HG03045 (cell line): ENCODE results near the gene ATP6V1F.

Source experiments
- ATAC-seq: cut with Tn5 transposase; IDR thresholded peaks from one replicate; pipeline ENCODE4 v1.9.1; 2021; ENCODE audit warnings: mild to moderate bottlenecking, moderate library complexity; ENCODE audit not compliant: unreplicated experiment

ATP6V1F gene

DNA sequence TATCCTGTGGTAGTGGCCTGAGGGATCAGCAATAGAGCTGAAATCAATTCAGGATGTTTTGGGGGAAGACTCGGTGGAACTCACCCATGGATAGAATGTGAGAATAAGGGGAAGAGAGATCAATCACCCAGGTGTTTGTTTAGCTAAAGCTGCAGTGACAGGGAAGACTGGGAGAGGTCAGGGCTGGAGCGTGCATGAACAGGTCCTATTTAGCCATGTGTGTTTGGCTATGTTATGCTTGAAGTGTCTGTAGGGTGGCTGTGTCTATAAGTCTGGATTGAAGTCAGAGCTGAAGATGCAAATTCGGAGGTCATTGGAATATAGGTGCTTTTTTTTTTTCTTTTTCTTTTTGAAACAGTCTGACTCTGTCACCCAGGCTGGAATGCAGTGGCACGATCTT, 4.6 kb downstream of the ATP6V1F start:
- no peak for ATAC-seq

DNA sequence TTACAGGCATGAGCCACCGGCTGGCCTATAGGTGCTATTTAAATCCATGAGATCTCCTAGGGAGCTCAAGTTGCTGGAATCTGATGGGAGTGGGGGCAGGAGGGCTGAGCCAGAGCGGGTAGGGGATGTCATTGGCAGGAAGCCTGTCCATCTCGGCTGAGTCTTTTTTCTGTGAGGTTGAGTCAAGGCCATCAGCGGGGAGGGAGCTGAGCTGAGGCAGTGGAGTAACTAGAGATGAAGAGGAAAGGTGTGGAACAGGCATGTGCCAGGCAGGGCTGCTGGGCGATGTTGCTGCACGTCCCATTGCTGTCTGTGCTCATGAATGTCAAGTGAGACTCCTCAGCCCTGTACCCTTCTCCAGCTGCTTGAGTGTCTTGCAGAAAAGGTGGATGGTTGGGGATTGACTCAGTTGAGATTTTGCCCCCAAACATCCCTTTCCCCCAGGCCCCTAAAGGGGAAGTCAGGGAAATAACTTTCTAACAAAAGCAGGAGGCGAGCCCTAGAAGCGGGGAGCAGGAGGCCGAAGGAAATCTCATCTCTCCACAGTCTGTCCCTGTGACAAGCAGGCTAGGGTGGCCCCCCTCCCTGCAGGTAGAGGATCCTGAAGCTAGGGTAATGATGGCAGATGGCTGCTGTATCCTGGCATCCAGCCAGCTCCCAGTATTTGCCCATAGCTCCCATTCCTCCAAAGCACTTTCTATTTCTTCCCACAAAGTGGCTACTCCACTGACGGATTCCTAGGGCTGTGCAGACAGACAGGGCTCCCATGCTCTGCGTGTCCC, 5.4 kb downstream of the ATP6V1F start:
- ATAC-seq: no peak

DNA sequence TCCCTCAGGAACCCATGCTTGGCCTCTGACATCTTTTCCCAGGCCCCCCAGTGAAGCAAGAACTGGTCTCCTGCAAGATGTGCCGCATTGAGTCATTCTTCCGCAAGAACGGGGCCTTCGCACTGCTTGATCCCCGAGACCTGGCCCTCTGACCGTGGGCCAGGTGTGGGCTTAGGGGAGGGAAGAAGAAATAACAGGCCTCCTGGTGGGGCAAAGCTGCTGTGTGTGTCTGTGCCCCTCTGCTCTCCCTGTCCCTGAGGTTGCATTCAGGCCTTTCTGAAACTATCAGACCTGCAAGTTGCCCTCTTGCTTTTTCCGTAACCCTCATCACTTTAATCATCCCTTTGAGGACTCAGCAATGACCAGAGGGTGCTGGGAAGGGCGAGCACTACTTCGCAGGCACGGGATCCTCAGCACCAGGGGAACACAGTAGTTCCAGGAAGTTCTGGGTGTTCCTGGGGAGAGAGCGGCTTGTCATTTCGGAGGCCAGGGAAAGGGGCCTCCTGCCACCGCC, 6.0 kb downstream of the ATP6V1F start:
- ATAC-seq: no peak

DNA sequence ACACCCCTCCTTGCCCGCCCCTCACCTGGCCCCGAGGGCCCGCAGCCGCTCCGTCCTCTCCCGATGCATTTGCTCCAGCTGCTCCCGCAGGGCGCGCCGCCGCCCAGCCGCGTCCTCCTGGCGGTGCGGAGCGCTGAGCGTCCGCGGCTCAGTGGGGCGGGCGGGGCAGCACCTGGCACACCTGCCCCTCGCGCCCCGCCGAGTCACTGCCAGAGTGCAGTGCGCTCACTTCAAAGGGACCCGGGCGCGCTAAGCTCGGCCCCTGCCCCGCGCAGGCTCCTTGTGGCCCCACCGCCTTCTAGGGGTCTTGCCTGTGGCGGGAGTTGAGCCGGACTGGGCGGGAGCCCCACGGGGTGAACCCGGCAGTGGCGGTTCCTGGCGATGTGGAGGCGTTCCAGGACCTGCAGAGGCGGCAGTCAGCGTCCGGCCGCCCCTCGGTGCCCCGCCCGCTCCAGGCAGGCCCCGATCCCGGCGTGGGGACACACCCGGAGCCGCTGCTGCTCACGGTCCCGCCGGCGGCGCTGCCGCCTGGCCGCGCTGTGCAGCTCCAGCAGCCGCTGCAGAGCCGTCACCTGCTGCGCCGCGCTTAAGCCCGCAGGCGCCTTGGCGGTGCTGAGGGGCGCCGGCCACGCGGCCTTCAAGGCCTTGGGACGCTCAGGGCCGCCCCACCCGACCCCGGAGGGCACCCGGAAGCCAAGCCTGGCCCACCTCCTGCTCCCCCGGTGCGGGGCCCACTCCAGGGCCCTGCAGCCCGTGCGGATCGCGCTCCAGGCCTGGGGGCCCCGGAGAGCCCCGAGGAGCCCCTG, 6.7 kb downstream of the ATP6V1F start:
- peak; percentile 47 for ATAC-seq

DNA sequence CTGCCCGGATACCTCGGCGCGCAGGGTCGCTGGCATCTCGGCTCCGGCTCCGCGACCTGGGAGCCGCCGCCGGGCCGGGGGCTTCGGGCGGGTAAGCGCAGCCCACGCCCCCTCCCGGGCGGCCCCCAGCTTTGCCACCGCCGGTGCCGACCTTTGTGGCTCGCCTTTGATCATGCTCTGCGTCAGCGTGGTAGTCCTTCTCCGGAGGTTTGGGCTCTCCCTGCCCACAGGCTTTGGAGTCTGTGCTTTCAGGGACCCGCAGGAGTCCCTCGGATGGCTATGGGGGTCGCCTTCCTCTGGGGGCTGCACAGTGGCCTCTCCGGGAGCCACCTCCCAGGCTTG, 7.3 kb downstream of the ATP6V1F start:
- ATAC-seq: no peak

DNA sequence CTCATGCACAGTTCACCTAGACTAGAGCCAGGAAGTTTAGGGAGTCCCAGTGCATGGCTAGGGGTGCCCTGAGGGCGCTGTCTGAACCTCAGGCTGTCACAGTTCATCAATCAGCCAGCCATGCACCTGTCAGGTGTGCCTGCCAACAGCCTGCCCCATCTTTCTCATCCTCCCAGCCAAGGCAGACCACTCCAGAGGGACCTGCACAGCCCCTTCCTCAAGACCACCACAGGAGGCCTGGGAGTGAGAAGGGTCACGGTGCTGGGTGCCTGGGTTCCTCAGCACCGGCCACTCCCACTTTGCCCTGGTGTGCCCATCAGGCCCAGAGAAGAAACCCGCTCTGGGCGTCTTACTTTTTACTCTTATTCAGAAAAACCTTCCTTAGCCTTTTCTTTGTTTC, 8.4 kb downstream of the ATP6V1F start:
- no peak for ATAC-seq

DNA sequence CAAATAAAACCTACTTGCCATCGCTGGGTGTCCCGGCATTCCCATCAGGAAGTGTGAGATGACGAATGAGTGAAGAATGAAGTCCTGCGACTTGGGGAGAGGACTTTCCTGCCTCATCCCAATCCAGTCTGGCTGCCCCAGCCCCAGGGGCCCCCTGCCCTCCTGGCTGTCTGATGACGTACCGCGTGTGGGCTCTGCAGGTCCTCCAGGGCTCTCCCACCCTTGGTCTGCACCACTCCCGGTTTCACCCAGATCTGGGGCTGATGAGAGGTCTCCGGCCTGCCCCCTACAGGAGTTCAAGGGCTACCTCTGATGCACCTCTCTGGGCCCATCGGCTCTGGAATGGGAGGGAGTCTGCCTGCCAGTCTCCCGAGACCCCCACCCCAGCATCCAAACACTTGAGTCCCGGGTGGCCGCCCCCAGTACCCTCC, 9.8 kb downstream of the ATP6V1F start:
- ATAC-seq: no peak

DNA sequence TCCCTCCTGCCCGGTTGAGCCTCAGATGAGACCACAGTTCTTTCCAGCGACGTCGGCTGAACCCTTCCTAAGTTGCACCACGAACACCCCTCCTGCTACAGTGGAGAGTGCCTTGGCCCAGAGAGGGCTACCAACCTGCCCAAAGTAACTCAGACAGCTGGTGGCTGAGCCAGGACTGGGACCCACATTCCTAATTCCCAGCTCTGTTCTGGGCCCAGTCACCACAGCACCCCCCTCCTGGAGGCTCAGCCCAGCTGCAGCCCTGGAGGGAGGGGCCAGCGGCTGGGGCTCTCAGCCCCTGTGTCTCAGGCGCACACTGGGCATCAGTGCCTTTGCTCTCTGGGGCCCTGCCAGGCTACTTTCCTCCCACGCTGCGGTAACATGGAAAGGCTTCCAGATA, 10.6 kb downstream of the ATP6V1F start:
- no peak for ATAC-seq

DNA sequence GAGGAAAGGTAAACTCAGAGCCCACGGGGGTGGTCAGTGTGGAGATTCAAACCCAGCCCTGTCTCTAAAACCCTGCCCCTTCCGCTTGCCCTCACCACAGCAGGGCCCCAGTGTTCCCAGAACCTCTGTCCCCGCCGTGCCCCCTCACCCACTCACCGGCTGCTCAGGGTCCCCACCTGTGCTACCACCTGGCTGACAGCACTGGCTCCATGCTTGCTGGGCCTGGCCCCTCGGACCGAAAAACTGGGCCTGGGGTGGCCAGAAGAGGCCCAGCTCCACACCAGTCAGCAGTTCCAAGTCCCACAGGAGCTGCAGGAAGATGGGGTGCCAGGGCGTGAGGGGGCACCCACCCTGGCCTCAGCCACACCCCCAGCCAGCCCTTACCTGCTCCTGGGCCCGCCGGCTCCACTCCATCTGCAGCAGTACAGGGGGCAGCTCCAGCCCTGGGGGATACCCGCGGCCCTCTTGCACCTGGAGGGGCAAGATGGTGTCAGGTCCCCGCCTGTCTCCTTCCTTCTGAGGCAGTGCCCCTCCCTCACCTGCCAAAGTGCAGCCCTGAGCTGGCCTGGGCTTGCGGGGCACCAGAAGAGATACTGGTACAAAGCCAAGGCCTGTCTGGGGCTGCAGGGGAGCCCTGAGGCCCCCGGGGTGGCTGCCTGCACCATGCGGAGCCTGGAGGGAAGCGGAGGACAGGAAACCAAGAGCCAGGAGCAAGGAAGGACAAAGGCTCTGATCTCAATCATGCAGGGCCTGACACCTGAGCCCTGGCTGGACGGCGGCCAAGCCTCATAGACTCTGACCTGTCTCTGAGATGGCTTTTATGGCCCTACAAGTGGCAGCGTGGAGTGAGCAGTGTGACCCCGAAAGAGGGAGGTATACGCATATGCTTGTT, 11.7 kb downstream of the ATP6V1F start:
- ATAC-seq: no peak

DNA sequence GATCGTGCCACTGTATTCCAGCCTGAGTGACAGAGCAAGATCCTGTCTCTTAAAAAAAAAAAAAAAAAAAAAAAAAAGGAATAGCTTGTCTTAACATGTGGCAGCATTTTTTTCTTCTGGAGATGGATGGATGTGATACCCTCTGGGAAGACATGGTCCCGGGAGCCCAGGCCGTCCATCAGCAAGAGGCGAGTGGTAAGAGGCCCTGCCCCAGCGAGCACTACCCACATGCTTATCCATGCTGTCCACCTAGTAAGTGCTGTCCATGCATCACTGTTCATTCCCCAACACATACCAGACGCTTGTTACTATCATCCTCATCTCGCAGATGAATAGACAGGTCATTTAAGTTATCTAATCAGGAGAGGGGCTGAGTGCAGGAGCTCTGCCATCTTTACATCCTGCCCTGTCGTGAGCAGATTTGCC, 12.9 kb downstream of the ATP6V1F start:
- no peak for ATAC-seq

DNA sequence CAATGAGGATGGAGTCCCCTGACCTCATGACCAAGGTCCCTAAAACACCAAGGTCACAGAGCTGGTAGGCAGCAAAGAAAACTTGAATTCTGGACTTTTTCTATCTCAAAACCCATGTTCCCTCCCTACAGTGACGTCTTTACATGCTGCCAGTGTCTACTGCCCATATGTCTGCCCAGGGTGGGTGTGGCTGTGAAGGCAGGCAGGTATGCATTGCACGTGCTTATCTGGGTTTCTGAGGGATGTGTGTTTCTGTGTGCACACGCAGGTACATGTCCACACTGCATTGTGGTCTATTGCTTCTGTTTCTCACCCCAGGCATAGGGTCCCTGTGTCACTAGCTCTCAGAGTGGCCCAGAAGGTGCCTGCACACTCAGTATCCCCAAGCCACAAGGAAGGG, 13.5 kb downstream of the ATP6V1F start:
- no peak for ATAC-seq

DNA sequence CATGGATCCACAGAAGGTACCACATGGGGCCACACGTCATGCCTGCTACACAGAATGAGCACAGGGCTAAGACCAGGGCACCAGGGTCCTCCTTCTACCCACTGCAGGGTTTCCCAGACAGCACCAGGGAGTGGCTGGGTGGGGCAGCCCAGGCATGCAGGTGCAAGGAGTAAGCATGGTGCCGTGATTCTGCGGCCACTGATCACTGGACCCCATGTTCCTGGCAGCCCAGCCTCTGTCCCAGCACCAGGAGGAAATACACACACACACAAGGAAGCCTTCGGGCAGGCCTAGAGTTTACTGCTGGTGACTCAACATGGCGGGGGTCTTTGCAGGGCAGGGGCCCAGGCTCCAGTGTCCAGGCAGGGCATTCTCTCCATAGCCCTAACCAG, 13.9 kb downstream of the ATP6V1F start:
- ATAC-seq: no peak

DNA sequence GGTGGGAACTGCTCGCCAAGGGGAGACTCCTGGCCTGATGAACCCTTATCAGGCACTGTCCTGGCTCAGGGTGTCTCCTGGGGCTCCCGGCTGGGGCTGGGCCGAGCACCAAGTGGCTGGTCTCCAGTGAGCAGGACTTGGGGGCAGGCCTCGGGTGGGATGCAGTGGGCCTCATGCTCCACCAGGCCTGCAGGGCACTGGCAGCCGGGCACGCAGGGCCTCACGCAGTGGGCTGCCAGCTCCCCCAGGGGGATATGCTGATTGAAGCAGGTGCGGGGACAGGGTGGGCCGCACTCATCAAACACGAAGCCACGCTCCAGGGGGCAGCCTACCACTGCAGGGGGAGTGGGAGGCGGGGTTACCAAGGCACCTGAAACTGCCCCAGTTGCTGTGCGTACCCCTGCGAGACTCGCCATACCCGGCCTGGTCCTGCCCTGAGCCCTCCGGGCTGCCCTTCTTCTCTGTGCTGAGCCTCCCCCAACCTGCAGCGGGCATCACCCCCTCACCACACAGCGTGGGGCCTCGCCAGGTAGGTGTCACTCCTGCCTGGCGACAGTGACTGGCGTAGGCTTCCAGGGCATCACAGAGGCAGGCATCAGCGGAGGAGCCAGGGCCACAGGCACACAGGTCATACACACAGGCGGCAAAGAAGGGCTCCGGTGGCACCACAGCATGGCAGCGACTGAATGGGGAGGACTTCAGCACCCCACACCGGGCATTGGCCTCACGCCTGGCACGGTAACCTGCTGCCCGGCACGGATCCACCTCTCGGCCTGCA, 14.5 kb downstream of the ATP6V1F start:
- ATAC-seq: no peak

DNA sequence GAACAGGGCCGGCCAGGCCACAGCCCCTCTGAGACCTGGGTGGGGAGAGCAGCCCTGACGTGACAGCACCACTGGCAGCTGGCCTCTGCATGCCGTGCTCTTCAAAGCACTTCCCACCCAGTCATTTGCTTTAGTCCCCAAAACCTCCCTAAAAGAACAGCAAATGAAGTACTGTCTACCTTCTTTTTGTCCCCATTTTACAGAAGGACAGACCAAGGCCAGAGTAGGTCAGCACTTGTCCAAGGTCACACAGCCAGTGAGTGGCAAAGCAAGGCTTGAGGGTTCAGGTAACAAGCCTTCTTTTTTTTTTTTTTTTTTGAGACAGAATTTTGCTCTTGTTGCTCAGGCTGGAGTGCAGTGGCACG, 15.1 kb downstream of the ATP6V1F start:
- no peak for ATAC-seq

DNA sequence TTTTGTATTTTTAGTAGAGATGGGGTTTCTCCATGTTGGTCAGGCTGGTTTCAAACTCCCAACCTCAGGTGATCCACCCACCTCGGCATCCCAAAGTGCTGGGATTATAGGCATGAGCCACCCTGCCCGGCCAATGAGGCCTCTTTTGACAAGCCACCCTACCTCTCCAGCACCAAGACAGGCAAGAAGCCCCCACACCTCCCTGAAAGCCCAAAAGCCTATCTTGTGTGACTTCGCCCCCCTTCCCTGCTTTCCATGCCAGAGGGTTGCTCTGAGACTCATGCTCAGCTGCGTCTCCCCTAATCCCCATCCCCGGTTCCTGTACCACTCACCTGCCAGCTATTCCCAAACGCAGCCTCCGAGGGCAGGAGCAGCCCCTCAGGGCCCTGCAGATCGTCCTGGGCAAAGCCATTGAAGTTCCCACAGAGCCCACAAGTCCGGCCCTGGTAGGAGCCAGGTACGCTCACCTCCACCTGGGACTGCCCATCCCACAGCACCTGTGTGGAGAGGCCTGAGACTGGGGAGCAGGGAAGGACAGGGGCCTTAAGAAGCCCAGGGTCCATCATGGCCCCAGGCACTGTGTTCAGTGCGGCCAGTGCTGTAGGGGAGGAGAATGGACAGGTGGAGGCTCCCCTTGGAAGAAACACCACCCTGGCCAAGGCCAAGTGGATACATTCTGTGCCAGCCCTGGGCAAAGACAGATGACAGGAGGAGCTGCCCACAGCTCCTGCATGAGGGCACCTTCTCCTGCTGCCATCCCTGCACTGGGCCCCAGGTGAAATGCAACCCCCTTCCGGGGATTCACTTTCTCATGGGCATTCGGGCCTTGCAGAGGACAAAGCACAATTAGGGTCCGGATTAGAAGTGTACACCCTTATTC, 15.8 kb downstream of the ATP6V1F start:
- no peak for ATAC-seq

DNA sequence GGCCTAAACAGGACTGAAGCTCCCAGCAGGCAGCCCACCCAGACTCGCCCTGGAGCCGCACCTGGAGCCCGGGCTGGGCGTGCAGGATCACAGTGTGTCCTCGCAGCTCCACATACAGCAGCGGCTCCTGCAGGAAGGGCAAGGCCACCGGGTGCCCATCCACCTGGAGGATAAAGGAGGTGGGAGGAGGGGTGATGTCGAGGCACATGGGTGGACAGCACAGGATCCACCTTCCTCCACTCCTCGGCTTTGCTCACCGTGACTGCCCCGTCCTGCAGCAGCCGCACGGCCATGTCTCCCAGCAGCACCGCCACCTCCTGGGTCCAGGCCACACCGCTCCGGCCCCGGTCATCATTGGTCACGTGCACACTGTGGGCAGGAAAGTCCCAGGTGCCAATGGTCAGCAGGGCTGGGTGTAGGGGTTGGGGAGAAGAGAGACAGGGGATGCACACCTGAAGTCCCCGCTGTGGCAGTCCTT, 16.8 kb downstream of the ATP6V1F start:
- ATAC-seq: no peak

DNA sequence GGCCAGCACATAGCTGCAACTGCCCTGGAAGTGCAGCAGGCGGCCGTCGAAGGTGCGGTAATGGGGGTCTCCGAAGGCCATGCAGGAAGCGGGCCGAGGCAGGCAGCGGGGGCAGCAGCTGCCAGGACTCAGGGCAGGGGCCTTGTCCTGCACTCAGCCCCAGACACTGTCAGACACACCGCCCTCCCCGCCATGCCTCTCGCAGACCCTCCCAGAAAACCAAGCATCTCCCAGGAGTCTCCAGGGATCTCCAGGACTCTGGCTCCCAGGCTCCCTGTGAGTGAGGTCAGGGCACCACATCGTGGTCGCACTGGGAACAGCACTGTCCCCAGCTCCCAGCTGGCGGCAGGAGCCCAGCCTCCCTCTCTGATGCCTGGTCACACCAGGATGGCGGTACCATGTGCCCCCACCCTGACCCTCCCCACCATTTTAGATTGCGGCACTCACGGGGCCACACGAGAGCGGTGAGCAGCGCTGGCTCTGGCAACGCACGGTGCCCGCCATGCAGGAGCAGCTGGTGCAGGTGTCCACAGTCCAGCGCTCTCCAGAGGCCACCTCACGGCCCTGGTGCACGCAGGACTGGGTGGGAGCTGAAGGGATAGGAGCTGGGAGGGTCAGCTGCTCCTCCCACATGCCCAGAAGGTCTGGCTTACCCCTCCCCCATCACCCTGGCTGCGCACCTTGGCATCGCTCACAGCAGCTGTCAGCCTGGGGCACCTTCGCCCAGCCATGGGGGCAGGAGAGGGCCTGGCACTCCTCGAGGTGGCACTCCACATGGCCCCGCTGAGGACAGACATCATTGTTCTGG, 17.5 kb downstream of the ATP6V1F start:
- no peak for ATAC-seq

DNA sequence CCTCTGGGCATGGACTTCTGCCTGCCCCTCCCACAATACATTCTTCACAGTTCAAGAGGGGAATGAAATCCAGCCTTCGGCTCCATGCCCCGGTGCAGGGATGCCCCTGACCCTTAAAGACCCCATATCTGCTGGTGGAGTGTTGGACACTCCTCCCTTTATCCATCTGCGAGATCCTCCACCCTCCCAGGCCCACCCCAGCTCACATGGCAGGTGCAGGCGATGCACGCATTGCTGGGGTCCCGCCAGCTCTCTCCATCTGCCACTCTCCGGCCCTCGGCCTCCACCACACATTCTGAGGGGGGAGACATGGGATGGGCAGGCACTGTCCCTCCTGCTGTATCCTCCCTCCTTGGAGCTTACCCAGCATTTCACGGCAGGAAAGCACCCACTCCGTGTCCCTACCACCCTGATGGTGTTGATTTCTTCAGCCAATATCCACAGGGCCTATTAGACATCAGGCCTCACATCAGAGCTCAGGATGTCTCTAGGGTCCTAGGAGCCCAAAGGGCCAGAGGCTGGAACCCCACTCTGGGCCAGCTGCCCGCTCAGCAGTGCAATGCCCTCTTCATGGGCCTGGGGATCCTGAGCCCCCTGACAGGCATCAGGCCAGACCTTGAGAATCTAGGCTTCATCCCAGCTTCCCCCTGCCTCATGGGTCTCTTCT, 18.3 kb downstream of the ATP6V1F start:
- ATAC-seq: no peak
